ENCODE results near the gene DNAJB14. TPM values are rescaled to one million over a fixed set of nuclear protein-coding genes. Genes with fewer than 3 reads are reported as not detected.

DNAJB14 gene
- total and polyA plus RNA-seq, 2 experiments from 2014 or later = 24.9 to 27.3 TPM

- Mint-ChIP-seq H3K4me3 (no peak overlapping the region), H3K27me3 (ENCODE audit: insufficient read depth, low read depth, poor library complexity) (peaks cover 2% of the 10 kb centered on the region), H3K27ac (no peak overlapping the region), H3K36me3 (ENCODE audit: low read depth) (no peaks in the 10 kb centered on the region), H3K9me3 (no peaks in the 10 kb centered on the region), H3K4me1 (no peaks in the 10 kb centered on the region; the same call in 2 of the 3 replicates)
- DNase-seq (ENCODE audit: low spot score) (peak; percentile 4), ATAC-seq (no peak)
- no peaks in the 10 kb centered on the region for H3K27me3 ChIP-seq (ENCODE audit: insufficient read depth)
- no peaks in the 10 kb centered on the region for H4K20me1 ChIP-seq (replicated peaks; ENCODE audit: insufficient read depth)
- no peaks in the 10 kb centered on the region for H3K36me3 ChIP-seq (ENCODE audit: insufficient read depth)
- no peaks in the 10 kb centered on the region for H3F3A ChIP-seq (replicated peaks; ENCODE audit: low read depth)
- H3K79me2 ChIP-seq (replicated peaks; ENCODE audit: insufficient read depth) = no peaks in the 10 kb centered on the region
- H3K4me3 ChIP-seq = no peak overlapping the region
- H3K9me2 ChIP-seq (ENCODE audit: insufficient read depth) = peaks cover 6% of the 10 kb centered on the region; the same call in 1 of the 2 replicates
- H3K27ac ChIP-seq (ENCODE audit: low read depth) = no peak overlapping the region
- no peaks in the 10 kb centered on the region for H3K4me1 ChIP-seq (ENCODE audit: insufficient read depth)
- TF ChIP-seq CREB1 (CRISPR knock-in tag; IDR thresholded peaks at IDR 0.05; ENCODE audit: low read depth) (no peak), EZH2phosphoT487 (IDR thresholded peaks at IDR 0.05; ENCODE audit: unreplicated experiment) (no peak), EZH2 (IDR thresholded peaks at IDR 0.05; ENCODE audit: low read depth, unreplicated experiment) (no peak), NANOG (IDR thresholded peaks at IDR 0.05; ENCODE audit: borderline replicate concordance) (no peak), ZNF462 (CRISPR knock-in tag; IDR thresholded peaks at IDR 0.05) (no peak), POLR2AphosphoS5 (IDR thresholded peaks at IDR 0.05; ENCODE audit: low read depth) (no peak), REST (IDR thresholded peaks at IDR 0.05; ENCODE audit: unreplicated experiment) (no peak), ZNF331 (CRISPR knock-in tag; IDR thresholded peaks at IDR 0.05; ENCODE audit: low read depth) (no peak), STAT1 (IDR thresholded peaks at IDR 0.05; ENCODE audit: unreplicated experiment) (no peak), ZNF114 (CRISPR knock-in tag; IDR thresholded peaks at IDR 0.05) (no peak), JUNB (IDR thresholded peaks at IDR 0.05; ENCODE audit: unreplicated experiment) (no peak)
- TF ChIP-seq, protein P1, sequence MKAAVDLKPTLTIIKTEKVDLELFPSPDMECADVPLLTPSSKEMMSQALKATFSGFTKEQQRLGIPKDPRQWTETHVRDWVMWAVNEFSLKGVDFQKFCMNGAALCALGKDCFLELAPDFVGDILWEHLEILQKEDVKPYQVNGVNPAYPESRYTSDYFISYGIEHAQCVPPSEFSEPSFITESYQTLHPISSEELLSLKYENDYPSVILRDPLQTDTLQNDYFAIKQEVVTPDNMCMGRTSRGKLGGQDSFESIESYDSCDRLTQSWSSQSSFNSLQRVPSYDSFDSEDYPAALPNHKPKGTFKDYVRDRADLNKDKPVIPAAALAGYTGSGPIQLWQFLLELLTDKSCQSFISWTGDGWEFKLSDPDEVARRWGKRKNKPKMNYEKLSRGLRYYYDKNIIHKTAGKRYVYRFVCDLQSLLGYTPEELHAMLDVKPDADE (IDR thresholded peaks at IDR 0.05) = no peak
- TF ChIP-seq, protein P2, sequence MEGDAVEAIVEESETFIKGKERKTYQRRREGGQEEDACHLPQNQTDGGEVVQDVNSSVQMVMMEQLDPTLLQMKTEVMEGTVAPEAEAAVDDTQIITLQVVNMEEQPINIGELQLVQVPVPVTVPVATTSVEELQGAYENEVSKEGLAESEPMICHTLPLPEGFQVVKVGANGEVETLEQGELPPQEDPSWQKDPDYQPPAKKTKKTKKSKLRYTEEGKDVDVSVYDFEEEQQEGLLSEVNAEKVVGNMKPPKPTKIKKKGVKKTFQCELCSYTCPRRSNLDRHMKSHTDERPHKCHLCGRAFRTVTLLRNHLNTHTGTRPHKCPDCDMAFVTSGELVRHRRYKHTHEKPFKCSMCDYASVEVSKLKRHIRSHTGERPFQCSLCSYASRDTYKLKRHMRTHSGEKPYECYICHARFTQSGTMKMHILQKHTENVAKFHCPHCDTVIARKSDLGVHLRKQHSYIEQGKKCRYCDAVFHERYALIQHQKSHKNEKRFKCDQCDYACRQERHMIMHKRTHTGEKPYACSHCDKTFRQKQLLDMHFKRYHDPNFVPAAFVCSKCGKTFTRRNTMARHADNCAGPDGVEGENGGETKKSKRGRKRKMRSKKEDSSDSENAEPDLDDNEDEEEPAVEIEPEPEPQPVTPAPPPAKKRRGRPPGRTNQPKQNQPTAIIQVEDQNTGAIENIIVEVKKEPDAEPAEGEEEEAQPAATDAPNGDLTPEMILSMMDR (conservative IDR thresholded peaks at IDR 0.05; ENCODE audit: low read depth in 2 of 2) = no peak
- 0 out of 2 replicates have a peak overlapping the region, but pooled peaks have one; percentile 83 for H2AFZ ChIP-seq
- no peak overlapping the region for H3K4me2 ChIP-seq
Observed at GRCh38 chr4:99968330-99968729, 21.9 kb upstream of the DNAJB14 start.
